Gastroesophageal sphincter (tissue), 3 donors: ENCODE measurements around the gene SERGEF.

Experiments used
- CTCF ChIP-seq, 4 experiments: fragments of 200-600 bp in 2 of 4; fragments of 450-650 bp in 2 of 4; sonication (generic) in 1 of 4; IDR thresholded peaks; one replicate each; pipeline ENCODE4 v1.5.1; 2017 to 2019; ENCODE audit warnings: antibody characterized with exemption in 4 of 4, mild to moderate bottlenecking in 2 of 4, moderate library complexity in 2 of 4
- POLR2AphosphoS5 ChIP-seq: sonication (generic); formaldehyde crosslinking; IDR thresholded peaks from one replicate; pipeline ENCODE4 v1.6.1; 2017; ENCODE audit warnings: antibody characterized with exemption

GRCh38 chr11:18010977-18011586 lies 1.8 kb downstream of the SERGEF start:
- TF ChIP-seq CTCF (IDR thresholded peaks at IDR 0.05) (no peak), POLR2AphosphoS5 (no peak)
